ENCODE measurements around the gene MIF4GD.
A peak's percentile ranks its signal among the peaks of the same experiment; 100 is the strongest.

The MIF4GD gene

DNA sequence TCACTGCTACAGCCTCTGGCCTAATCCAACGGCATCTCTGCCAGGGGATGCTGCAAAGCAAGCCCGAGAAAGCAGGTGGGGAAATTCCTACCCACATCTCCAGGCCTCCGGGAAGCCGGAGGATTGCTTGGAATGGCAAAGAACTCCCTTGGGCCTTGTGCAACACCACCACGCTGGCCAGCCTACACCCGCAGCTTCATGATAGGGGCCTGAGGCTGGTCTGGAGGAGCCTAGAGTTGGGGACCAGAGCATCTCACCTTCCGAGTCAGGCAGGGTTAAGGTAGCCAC lies 29.9 kb downstream of the MIF4GD start:
- in situ Hi-C loops (cut with HindIII; ENCODE audit: low sequenced_read_pairs) = no loop called here
- DNase-seq (ENCODE audit: low read depth) = no peak
- H3K4me3 ChIP-seq (ENCODE audit: low read depth, low read length) = no peak overlapping the region
- no peak for TF ChIP-seq CTCF (IDR thresholded peaks at IDR 0.05; ENCODE audit: low read depth, low read length, missing control alignments)

- TF ChIP-seq CTCF (IDR thresholded peaks at IDR 0.05; ENCODE audit: low read depth, low read length, missing control alignments) = peak; percentile 80
- no peak for DNase-seq (ENCODE audit: low read depth)
- no peak overlapping the region for H3K4me3 ChIP-seq (ENCODE audit: low read depth, low read length)
- in situ Hi-C loops (cut with HindIII; ENCODE audit: low sequenced_read_pairs) = no loop called here
Observed at GRCh38 chr17:75240394-75241142, 30.5 kb downstream of the MIF4GD start.

GRCh38 chr17:75239778-75240393 lies 31.1 kb downstream of the MIF4GD start:
- in situ Hi-C loops (cut with HindIII; ENCODE audit: low sequenced_read_pairs) = no loop called here
- TF ChIP-seq CTCF (IDR thresholded peaks at IDR 0.05; ENCODE audit: low read depth, low read length, missing control alignments) = no peak
- no peak overlapping the region for H3K4me3 ChIP-seq (ENCODE audit: low read depth, low read length)
- no peak for DNase-seq (ENCODE audit: low read depth)

DNA sequence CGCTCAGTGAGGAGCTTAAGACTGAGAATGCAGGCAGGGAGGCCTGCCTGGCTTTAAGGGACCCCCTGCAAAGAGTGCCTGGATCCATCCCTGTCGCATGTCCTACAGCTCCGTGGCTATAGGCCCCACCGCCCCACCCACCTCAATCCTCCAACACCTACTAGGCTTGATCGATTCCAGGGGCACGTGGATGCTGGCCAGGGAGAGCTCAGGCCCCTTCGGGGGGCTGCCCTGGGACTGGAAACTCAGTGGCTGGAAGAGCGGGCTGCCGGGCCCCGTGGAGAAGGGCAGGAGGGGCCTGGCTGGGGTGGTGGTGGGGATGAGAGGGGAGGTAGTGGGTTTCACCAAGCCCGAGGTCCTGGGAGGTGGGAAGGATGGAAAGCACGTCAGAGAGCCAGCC lies 31.8 kb downstream of the MIF4GD start:
- DNase-seq (ENCODE audit: low read depth) = no peak
- TF ChIP-seq CTCF (IDR thresholded peaks at IDR 0.05; ENCODE audit: low read depth, low read length, missing control alignments) = no peak
- H3K4me3 ChIP-seq (ENCODE audit: low read depth, low read length) = no peak overlapping the region
- in situ Hi-C loops (cut with HindIII; ENCODE audit: low sequenced_read_pairs) = no loop called here

- peak; percentile 93 for TF ChIP-seq CTCF (IDR thresholded peaks at IDR 0.05; ENCODE audit: low read depth, low read length, missing control alignments)
- no peak overlapping the region for H3K4me3 ChIP-seq (ENCODE audit: low read depth, low read length)
- DNase-seq (ENCODE audit: low read depth) = peak; percentile 33
- in situ Hi-C loops (cut with HindIII; ENCODE audit: low sequenced_read_pairs) = no loop called here
Observed at GRCh38 chr17:75238684-75239191, 32.3 kb downstream of the MIF4GD start.

DNA sequence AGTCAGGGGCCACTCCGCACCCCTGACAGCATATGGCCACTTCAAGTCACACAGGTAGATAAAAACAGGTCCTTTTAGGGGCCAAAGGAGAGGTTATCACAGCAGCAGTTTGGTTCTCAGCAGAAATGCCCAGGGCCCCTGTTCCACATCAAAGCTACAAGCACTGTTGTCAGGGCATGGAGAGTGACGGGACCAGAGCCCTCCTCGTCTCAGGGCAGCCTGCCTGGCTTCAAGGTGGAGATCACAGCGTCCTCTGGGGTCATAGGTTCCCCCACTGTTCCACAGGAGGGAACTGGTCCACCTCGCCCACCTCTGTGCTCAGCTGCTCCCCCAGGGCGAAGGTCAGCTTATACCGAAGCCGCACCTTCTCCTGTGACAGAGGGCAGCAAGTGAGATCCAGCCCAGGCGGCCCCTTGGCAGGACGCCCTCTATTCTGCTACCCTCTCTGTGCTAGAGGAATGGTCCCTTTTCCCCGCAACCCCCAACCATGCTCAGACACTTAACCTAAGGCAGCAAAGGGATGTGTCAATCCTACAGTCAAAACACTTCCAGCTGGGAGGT lies 32.9 kb downstream of the MIF4GD start:
- TF ChIP-seq CTCF (IDR thresholded peaks at IDR 0.05; ENCODE audit: low read depth, low read length, missing control alignments) = no peak
- H3K4me3 ChIP-seq (ENCODE audit: low read depth, low read length) = no peak overlapping the region
- in situ Hi-C loops (cut with HindIII; ENCODE audit: low sequenced_read_pairs) = no loop called here
- no peak for DNase-seq (ENCODE audit: low read depth)
